GM21360 (cell line): Measurements from ENCODE around the gene PRKCZ.

Experiments used
- ATAC-seq: cut with Tn5 transposase; IDR thresholded peaks from one replicate; pipeline ENCODE4 v1.9.1; 2021; ENCODE audit warnings: mild to moderate bottlenecking, moderate library complexity; ENCODE audit not compliant: unreplicated experiment

The PRKCZ gene

GRCh38 chr1:2202843-2203601 is 152.8 kb downstream of the PRKCZ start:
- no peak for ATAC-seq

- no peak for ATAC-seq
Measured at GRCh38 chr1:2203671-2204414, 153.6 kb downstream of the PRKCZ start.

- ATAC-seq: no peak
Measured at GRCh38 chr1:2204415-2205190, 154.4 kb downstream of the PRKCZ start.

GRCh38 chr1:2205191-2205952 is 155.2 kb downstream of the PRKCZ start:
- ATAC-seq: peak; percentile 54

- ATAC-seq: no peak
Measured at GRCh38 chr1:2206813-2207487, 156.7 kb downstream of the PRKCZ start.

- ATAC-seq: no peak
Measured at GRCh38 chr1:2208309-2209239, 158.4 kb downstream of the PRKCZ start.

- ATAC-seq: no peak
Measured at GRCh38 chr1:2209400-2210083, 159.3 kb downstream of the PRKCZ start.

GRCh38 chr1:2210084-2210653 is 160.0 kb downstream of the PRKCZ start:
- ATAC-seq: no peak

- ATAC-seq: no peak
Measured at GRCh38 chr1:2210786-2211185, 160.6 kb downstream of the PRKCZ start.

GRCh38 chr1:2212274-2212531 is 162.0 kb downstream of the PRKCZ start:
- no peak for ATAC-seq

GRCh38 chr1:2212532-2213491 is 162.6 kb downstream of the PRKCZ start:
- no peak for ATAC-seq

- ATAC-seq: no peak
Measured at GRCh38 chr1:2213576-2214505, 163.6 kb downstream of the PRKCZ start.

GRCh38 chr1:2214541-2215241 is 164.5 kb downstream of the PRKCZ start:
- ATAC-seq: no peak

GRCh38 chr1:2215329-2215728 is 165.1 kb downstream of the PRKCZ start:
- ATAC-seq: no peak

GRCh38 chr1:2215909-2216766 is 165.9 kb downstream of the PRKCZ start:
- no peak for ATAC-seq
